KOPT-K1 (cell line): ENCODE results near the gene B3GALT6.

Experiments used
- H3K27ac ChIP-seq: fragments of 200-600 bp; sonication (generic); 2 replicates; pipeline ENCODE4 v1.5.1; 2016; ENCODE audit warnings: antibody characterized with exemption, mild to moderate bottlenecking, low read depth, low read length; ENCODE audit not compliant: poor library complexity, severe bottlenecking
- H3K36me3 ChIP-seq: fragments of 200-600 bp; sonication (generic); 2 replicates; pipeline ENCODE4 v1.5.1; 2017; ENCODE audit warnings: antibody characterized with exemption, mild to moderate bottlenecking, low read length, moderate library complexity; ENCODE audit not compliant: insufficient read depth
- H3K9me3 ChIP-seq: fragments of 200-600 bp; sonication (generic); 2 replicates; pipeline ENCODE4 v1.5.1; 2017; ENCODE audit warnings: antibody characterized with exemption, low read length, mild to moderate bottlenecking; ENCODE audit not compliant: insufficient read depth, poor library complexity, severe bottlenecking

Gene B3GALT6

DNA sequence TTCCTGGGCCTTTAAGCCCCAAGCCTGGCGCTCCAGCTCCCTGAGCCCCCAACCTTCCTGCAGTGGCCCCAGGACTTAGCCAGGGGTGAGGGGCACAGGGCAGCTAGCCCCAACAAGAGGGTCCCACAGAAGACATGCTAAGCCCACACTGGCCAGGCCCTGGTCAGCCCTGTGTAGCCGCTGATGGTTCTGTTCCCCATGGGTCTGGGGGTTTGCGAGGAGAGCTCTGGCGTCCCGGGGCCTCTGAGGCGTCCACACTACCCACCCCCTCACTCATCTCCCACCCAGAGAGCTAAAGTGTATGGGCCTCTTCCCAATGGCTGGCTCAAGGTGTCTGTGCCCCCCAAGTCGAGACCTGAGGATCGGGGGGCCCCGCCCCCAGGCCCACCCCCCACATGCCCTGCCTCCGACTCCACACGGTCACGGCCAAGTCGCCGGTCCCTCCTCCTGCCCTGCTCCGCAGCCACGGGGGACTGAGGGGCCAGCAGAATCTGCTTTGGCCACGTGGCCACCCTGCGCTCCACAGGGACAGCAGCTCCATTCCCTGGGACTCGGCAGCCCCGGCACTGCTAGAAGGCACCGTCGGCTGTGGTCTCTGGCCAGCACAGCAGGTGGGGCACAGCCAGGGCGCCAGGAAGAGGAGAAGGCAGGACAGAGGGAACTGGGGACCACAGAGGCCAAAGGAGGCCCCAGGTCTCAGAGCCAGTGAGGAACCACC is 33.5 kb upstream of the B3GALT6 start:
- Histone ChIP-seq H3K27ac (no peak overlapping the region), H3K36me3 (no peaks in the 10 kb centered on the region)

GRCh38 chr1:1199141-1199960 is 32.7 kb upstream of the B3GALT6 start:
- Histone ChIP-seq H3K27ac (no peak overlapping the region), H3K36me3 (no peaks in the 10 kb centered on the region), H3K9me3 (peaks cover 9% of the 10 kb centered on the region)

More for the DNA sequence above, 33.5 kb upstream of the B3GALT6 start:
- peaks cover 12% of the 10 kb centered on the region for H3K9me3 ChIP-seq

GRCh38 chr1:1199961-1200875 is 31.8 kb upstream of the B3GALT6 start:
- no peaks in the 10 kb centered on the region for H3K36me3 ChIP-seq
- H3K27ac ChIP-seq: no peak overlapping the region
- H3K9me3 ChIP-seq: peaks cover under 1% of the 10 kb centered on the region

GRCh38 chr1:1200876-1201810 is 30.9 kb upstream of the B3GALT6 start:
- no peak overlapping the region for H3K27ac ChIP-seq
- H3K9me3 ChIP-seq: no peaks in the 10 kb centered on the region
- no peaks in the 10 kb centered on the region for H3K36me3 ChIP-seq

DNA sequence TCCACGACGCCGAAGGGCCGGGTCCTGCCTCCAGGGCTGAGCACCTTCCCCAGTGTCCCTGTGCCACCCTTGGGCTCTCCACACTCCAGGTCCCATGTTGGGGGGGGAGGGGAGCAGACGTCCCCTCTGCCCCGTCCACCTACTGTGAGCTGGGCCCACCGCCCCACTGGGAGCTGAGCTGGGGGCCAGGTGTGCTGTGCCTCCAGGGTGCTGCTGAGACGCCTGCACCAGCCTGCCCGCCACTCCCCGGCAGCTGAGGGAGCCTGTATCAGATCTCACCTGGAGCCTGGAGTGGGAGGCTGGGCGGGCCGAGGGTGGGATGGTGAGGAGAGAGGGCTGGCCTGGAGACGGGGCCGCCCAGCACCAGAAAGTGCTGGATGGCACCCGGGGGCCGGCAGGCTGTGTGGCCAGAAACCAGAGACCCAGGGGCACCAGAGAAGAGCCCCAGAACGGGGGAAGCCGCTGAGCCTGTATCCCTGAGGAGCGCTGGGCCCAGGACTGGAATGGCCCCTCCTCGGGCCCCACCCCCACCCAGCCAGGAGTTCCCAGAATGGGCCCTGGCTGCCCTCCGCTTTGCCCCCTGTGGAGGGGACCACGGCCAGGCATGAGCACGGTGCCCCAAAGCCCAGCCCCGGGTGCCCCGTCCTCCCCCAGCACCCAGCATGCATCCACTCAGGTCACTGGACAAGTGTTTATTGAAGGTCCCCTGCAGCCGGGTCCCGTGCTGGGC is 29.0 kb upstream of the B3GALT6 start:
- no peaks in the 10 kb centered on the region for H3K9me3 ChIP-seq
- no peaks in the 10 kb centered on the region for H3K36me3 ChIP-seq
- no peak overlapping the region for H3K27ac ChIP-seq

DNA sequence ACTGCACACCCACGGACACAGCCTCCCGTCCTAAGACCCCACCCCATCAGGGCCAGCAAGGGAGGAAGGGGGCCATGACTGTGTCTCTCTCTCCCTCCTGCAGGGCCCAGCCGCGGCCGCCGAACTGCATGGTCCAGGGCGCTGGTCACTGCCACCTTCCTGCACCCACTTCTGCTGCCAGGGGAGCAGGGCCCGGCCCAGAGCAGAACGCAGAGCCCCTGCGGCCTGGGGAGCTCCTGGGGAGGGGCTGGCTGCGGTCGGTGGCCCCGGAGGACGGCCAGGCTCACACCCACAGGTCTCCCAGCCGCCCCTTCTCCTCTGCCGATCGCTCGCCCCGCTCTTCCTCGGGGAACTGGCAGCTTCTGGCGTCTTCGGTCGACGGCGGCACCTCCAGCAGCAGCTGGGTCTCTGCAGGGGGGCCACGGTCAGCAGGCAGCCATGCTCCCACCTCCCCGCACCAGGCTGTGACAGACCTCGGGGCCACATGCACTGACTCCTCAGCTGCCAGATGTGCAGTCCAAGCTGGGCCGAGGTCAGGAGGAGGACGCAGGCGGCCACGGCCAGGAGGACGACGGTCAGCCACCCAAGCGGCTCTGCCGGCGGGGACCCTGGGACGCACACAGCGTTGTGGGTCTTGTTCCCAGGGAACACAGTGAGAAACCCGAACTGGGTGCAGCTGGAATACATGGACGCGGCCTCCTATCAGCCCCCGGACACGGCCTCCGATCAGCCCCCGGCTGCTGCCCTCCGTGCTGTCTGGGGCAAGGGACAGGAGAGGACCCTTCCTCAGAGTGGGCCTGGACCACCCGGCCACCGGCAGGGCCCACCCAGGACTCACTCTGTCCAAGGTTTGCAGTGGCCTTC is 28.2 kb upstream of the B3GALT6 start:
- no peaks in the 10 kb centered on the region for H3K36me3 ChIP-seq
- H3K9me3 ChIP-seq: no peaks in the 10 kb centered on the region
- no peak overlapping the region for H3K27ac ChIP-seq

- Histone ChIP-seq H3K9me3 (no peaks in the 10 kb centered on the region), H3K27ac (no peak overlapping the region), H3K36me3 (no peaks in the 10 kb centered on the region)
These were observed 27.6 kb upstream of the B3GALT6 start for GRCh38 chr1:1204425-1204920.

DNA sequence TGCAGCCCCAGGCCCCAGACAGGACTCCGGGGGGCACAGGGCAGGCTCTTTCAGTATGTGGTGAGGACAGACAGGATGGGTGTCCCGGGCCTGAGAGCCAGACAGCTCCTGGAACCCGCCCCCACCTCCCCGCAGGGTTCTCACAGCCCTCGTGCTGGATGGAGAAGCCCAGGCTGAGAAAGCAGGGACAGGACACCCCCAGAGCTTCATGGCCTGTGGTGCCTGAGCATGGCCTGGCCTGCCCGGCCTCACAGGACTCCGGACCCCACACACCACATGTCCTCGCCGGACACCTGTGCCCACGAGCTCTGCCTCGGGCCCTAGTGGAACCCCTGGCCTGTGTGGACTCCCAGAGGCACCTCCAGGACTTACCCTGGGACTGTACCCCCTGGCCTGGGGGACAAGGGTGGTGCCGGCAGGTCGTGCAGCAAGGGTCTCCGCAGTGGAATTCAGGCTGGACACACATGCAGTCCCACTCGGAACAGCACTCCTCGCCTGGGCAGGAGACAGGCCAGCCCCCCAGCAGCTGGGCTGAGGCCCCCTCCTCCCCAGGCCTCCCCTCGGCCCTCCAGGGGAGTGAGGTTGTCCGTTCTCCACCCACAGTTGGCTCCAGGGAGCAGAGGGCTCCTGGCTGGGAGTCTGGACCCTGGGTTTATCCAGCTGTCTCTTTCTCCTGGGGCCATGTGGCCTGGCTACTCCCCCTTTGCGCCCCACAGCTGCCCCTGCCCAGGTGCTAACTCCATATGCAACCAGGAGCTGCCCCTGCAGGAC is 26.9 kb upstream of the B3GALT6 start:
- H3K9me3 ChIP-seq: no peaks in the 10 kb centered on the region
- no peak overlapping the region for H3K27ac ChIP-seq
- H3K36me3 ChIP-seq: no peaks in the 10 kb centered on the region

- H3K9me3 ChIP-seq: no peaks in the 10 kb centered on the region
- H3K27ac ChIP-seq: no peak overlapping the region
- no peaks in the 10 kb centered on the region for H3K36me3 ChIP-seq
These were observed 26.2 kb upstream of the B3GALT6 start for GRCh38 chr1:1205769-1206375.

DNA sequence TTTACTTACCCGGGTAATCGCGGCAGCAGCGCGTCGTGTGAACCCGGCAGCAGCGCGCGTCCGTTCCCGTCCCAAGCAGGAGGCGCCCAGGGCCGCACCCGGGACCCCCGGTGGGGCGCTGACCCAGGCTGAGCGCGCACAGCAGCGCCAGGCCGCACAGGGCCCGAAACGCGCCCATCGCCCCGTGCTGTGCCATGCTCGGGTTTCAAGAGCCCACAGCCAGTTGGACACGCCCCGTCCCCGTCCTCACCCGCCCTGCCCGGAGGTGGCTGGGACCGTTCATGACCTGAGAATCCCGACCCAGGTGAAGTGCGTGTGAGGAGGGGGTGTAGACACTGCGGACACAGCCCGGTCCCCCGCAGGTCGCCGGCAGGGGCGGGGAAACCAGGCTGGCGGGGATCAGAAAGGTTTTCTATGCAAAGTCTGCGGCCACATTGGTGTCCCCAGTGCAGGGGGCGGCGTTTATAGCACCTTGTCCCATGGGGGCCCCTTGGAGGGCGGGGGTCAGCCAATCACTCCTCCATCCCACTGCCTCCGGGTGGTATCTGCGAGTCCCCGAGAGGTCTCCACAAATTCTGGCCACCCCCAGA is 25.6 kb upstream of the B3GALT6 start, which contains the start of gene TNFRSF18:
TNFRSF18 (minus strand) TSS at position 217 of the 590 bp plus-strand sequence; CDS start at position 196, 21 bp downstream.
- no peaks in the 10 kb centered on the region for H3K9me3 ChIP-seq

GRCh38 chr1:1206966-1207531 is 25.0 kb upstream of the B3GALT6 start:
- Histone ChIP-seq H3K9me3 (no peaks in the 10 kb centered on the region), H3K27ac (no peak overlapping the region), H3K36me3 (no peaks in the 10 kb centered on the region)

More for the DNA sequence above, 25.6 kb upstream of the B3GALT6 start, which contains the start of gene TNFRSF18:
- Histone ChIP-seq H3K36me3 (no peaks in the 10 kb centered on the region), H3K27ac (no peak within 1 kb of the TSS)
